Gastrocnemius medialis (tissue), 4 donors: ENCODE results near the gene MTM1. TPM values are rescaled to one million over a fixed set of nuclear protein-coding genes. Genes with fewer than 3 reads are reported as not detected.

ENCODE experiments used
- ATAC-seq, 2 donors: fragments of 150-250 bp; one replicate each; pipeline ENCODE4 v1.9.1; 2016
- DNase-seq, 2 donors: peaks; one replicate each; pipeline ENCODE4 v3.0.0-alpha.2; 2019
- H3K27ac ChIP-seq, 4 donors: fragments of 200-600 bp; sonication (generic); 1 replicate in 1 of 4; 2 replicates in 3 of 4; pipeline ENCODE4 v1.5.1; 2016 to 2018; ENCODE audit warnings: mild to moderate bottlenecking in 2 of 4, moderate library complexity in 1 of 4
- H3K27me3 ChIP-seq, 3 donors: fragments of 200-600 bp; sonication (generic) in 2 of 3; 1 replicate in 1 of 3; 2 replicates in 2 of 3; pipeline versions ENCODE4 v1.5.1 to v1.6.0; 2016 to 2019; ENCODE audit warnings: mild to moderate bottlenecking in 1 of 3, moderate library complexity in 1 of 3
- H3K36me3 ChIP-seq, 2 donors: fragments of 200-600 bp; sonication (generic) in 1 of 2; one replicate each; pipeline ENCODE4 v1.5.1; 2017 to 2018
- H3K4me1 ChIP-seq, 2 donors: fragments of 200-600 bp; sonication (generic) in 1 of 2; one replicate each; pipeline ENCODE4 v1.5.1; 2016 to 2017; ENCODE audit warnings: mild to moderate bottlenecking in 2 of 2
- H3K4me3 ChIP-seq, 4 donors: fragments of 200-600 bp; sonication (generic) in 3 of 4; 1 replicate in 1 of 4; 2 replicates in 3 of 4; pipeline ENCODE4 v1.5.1; 2016 to 2019; ENCODE audit warnings: mild to moderate bottlenecking in 2 of 4
- H3K9me3 ChIP-seq, 3 donors: fragments of 200-600 bp; sonication (generic) in 2 of 3; 1 replicate in 1 of 3; 2 replicates in 2 of 3; pipeline ENCODE4 v1.5.1; 2016 to 2019
- CTCF ChIP-seq, 5 experiments: fragments of 450-650 bp in 3 of 5; fragments of 200-600 bp in 2 of 5; sonication (generic) in 2 of 5; IDR thresholded peaks in 4 of 5; conservative IDR thresholded peaks in 1 of 5; 1 replicate in 4 of 5; 2 replicates in 1 of 5; pipeline ENCODE4 v1.5.1; 2016 to 2019; ENCODE audit warnings: antibody characterized with exemption in 5 of 5, mild to moderate bottlenecking in 3 of 5, moderate library complexity in 3 of 5
- POLR2A ChIP-seq, 2 donors: fragments of 450-650 bp; IDR thresholded peaks; one replicate each; pipeline ENCODE4 v1.6.1; 2017; ENCODE audit warnings: antibody characterized with exemption in 2 of 2, mild to moderate bottlenecking in 2 of 2, moderate library complexity in 2 of 2
- in situ Hi-C, 4 donors: fragments of 200-750 bp; cut with MboI; loops; one replicate each; pipeline versions ENCODE4 v1.15.0 to v1.8.0; 2017; ENCODE audit warnings: low sequenced_read_pairs in 4 of 4
- intact Hi-C: fragments of 100-400 bp; cut with DNase I; formaldehyde crosslinking; loops from one replicate; pipeline ENCODE4 v1.15.1; 2023; ENCODE audit warnings: low total_unique reads
- total RNA-seq, 4 donors: library from RNA; depleted of rRNA; stranded (reverse); fragments of >200 nt; gene quantifications; one replicate each; pipeline versions ENCODE4 v1.1.0 to v1.2.3, GENCODE V29; 2016

MTM1 gene
- total RNA-seq, 4 donors from 2014 or later: 6.3 to 18.1 (median 11.5) TPM

GRCh38 chrX:150698981-150699380, 130.6 kb downstream of the MTM1 start:
- ATAC-seq: peak in 1 of 2 donors; percentile 47

GRCh38 chrX:150700107-150700506, 131.7 kb downstream of the MTM1 start:
- Histone ChIP-seq H3K4me1 (peaks cover 2 to 12% of the 10 kb centered on the region in 2 donors), H3K36me3 (no peaks in the 10 kb centered on the region), H3K4me3 (no peak overlapping the region), H3K27ac (peak overlapping the region in 1 of 4 donors; percentile 18), H3K9me3 (no peaks in the 10 kb centered on the region), H3K27me3 (no peaks in the 10 kb centered on the region)
- DNase-seq: no peak
- no peak for ATAC-seq
- TF ChIP-seq POLR2A (IDR thresholded peaks at IDR 0.05): no peak
- TF ChIP-seq CTCF (IDR thresholded peaks at IDR 0.05 in 4 of 5, conservative IDR thresholded peaks at IDR 0.05 in 1 of 5): no peak
- intact Hi-C loops (no loop called here), in situ Hi-C loops (loop anchor here in 3 of 4 donors (25.0 kb wide), 2 partner anchors 738 to 1188 kb away; partner anchors contain the start of gene IDS (in 1 of the 3))

More at GRCh38 chrX:150698981-150699380, 130.6 kb downstream of the MTM1 start:
- no peak for DNase-seq
- Histone ChIP-seq H3K4me1 (peaks cover 5 to 12% of the 10 kb centered on the region in 2 donors), H3K4me3 (no peak overlapping the region), H3K27me3 (no peaks in the 10 kb centered on the region), H3K9me3 (no peaks in the 10 kb centered on the region), H3K36me3 (no peaks in the 10 kb centered on the region), H3K27ac (peak overlapping the region in 1 of 4 donors; percentile 35)
- no peak for TF ChIP-seq CTCF (IDR thresholded peaks at IDR 0.05 in 4 of 5, conservative IDR thresholded peaks at IDR 0.05 in 1 of 5)
- no peak for TF ChIP-seq POLR2A (IDR thresholded peaks at IDR 0.05)
- in situ Hi-C loops (no loop called here), intact Hi-C loops (loop anchor here (10.0 kb wide), 1 partner anchor 334 kb away; the partner anchor contains the start of gene MAMLD1)

- DNase-seq (no peak), ATAC-seq (no peak)
- in situ Hi-C loops: loop anchor here in 3 of 4 donors (25.0 kb wide), 2 partner anchors 739 to 1189 kb away; partner anchors contain the start of gene IDS (in 1 of the 3)
- Histone ChIP-seq H3K4me3 (no peak overlapping the region), H3K4me1 (peaks cover 0 to 12% of the 10 kb centered on the region in 2 donors), H3K36me3 (no peaks in the 10 kb centered on the region), H3K27ac (no peak overlapping the region), H3K9me3 (no peaks in the 10 kb centered on the region), H3K27me3 (no peaks in the 10 kb centered on the region)
- intact Hi-C loops: no loop called here
- TF ChIP-seq CTCF (IDR thresholded peaks at IDR 0.05 in 4 of 5, conservative IDR thresholded peaks at IDR 0.05 in 1 of 5): no peak
These were observed 133.0 kb downstream of the MTM1 start for GRCh38 chrX:150701377-150701776.

GRCh38 chrX:150702966-150703694, 134.7 kb downstream of the MTM1 start:
- no peaks in the 10 kb centered on the region for H3K27me3 ChIP-seq
- in situ Hi-C loops: loop anchor here in 3 of 4 donors (25.0 kb wide), 2 partner anchors 741 to 1191 kb away; partner anchors contain the start of gene IDS (in 1 of the 3)
- no peak for ATAC-seq
- peaks cover 0 to 12% of the 10 kb centered on the region in 2 donors for H3K4me1 ChIP-seq
- DNase-seq: no peak
- intact Hi-C loops: no loop called here
- H3K27ac ChIP-seq: no peak overlapping the region
- H3K36me3 ChIP-seq: no peaks in the 10 kb centered on the region
- no peaks in the 10 kb centered on the region for H3K9me3 ChIP-seq
- no peak for TF ChIP-seq CTCF (IDR thresholded peaks at IDR 0.05 in 4 of 5, conservative IDR thresholded peaks at IDR 0.05 in 1 of 5)
- H3K4me3 ChIP-seq: no peak overlapping the region
